Embryonic facial prominence (tissue), 1 donor: ENCODE data around the gene FANK1.
"Not testable (repeated sequence)": the region's sequence is repeated elsewhere in the genome, so short reads cannot be mapped to it uniquely, and the experiment has no call there.

Experiments used
- DNase-seq: peaks from one replicate; pipeline ENCODE4 v3.0.0-alpha.2; 2016; ENCODE audit errors: extremely low spot score

Gene FANK1

DNA sequence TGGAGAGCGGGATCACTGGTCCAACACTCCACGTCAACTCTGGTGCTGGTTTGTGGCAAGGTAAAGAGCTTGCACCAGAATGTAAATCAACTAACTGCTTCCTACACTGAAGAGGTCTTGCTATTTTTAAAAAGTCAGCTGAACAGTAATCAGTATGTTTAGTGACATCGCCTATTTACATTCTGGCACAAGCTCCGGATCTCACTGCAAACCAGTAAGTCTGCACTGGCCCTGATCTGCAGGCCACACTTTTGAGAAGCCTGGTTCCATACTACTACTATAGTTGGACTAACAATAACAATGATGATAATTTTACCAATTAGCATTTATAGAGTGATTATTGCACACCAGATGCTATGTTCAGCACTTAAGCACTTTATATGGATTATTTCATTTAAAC, 6.9 kb upstream of the FANK1 start:
- DNase-seq = not testable (repeated sequence)

DNA sequence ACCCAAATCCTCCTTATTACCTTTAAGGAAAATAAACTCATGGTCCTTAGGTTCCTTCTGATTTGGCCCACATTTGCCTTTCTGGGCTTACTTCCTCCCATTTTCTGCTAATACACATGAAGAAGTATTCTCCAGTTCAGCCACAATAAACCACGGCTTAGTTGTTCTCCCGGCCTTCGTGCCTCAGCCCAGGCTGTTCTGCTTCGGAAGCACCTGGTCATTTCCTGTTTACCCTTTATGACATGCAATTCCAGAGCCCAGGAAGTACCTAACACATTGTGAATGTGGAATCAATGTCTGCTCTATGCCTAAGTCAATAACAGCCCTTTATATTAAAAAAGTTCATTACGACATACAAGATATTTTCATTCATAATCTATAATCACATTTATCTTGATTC, 4.0 kb upstream of the FANK1 start:
- not testable (repeated sequence) for DNase-seq

DNA sequence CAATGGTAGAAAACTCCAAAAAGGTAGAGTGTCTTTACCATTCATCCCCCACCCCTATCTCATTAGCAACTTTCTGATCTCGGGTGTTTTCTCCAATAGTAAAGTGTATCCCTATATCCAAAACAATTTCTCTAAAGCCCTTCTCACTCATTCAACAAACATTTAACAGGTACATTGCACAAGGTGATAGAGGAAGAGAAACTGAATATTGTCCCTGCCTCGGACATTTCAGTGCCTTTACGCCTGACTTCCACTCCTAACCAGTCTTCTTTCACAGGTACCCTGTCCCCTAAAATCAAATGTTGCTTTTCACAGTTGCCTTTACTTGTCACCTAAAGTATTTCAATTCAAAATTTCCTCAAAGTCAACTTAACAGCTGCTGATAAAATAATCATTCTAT, 2.2 kb upstream of the FANK1 start:
- not testable (repeated sequence) for DNase-seq

DNA sequence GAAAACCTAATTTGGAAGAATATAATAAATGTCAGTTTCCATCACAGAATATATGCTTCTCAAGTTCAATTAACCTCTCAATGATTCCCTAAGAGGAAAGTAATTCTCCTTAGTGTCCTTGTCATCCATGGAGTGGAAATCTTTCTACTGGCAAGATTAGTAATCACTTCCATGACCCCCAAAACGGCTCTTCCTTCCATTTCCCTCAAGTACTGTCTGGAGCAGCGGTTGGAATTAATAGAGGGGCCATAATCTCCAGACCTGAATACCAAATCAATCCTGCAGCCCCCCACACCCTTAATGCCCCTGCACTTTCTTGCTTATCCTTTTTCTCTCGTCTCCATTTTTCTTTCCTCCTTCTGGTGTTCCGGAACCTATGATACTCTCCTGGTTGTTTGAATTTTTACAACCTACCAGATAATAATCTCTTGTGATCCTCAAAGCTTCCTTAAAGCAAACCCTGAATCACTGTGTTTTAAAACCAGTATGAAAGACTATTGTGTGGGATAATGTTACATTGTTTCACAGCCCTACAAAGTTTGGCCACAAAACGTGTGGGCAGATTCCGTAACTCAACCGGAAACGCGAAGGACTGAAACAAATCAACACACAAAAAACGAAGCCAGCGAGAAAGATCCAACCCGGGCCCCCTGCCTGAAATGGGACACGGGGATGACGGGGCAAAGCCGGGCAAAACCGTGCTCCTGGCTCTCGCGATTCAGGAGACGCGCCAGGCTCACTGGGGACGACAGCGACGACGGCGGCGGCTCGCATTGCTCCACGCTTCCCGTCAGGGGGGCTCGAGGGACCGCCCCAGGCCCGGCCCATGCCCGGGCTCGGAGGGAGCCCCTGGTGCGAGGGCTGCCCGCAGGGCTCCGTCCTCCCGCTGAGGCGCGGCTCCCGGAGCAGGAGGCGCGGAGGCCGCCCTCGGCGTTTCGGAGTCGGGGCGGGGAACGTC, 955 bp upstream of the FANK1 start:
- DNase-seq = not testable (repeated sequence)

DNA sequence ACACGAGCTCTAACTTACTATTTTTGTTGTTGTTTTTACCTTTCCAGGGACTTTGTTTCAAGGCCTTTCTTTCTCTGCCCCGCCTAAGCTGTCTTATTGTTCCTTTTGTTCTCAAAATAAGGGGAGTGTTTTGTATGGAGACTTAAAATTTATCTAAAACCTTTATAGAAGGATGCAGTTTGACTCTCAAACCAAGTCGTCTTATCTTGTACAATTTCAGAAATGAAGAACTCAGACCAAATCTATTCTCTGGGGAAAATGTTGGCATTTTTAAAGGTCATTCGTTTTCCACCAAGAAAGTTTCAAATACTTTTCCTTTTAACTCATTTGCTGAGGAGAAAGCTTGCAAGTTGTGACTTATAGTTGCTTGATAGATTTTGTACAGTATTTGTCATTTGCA, 953 bp downstream of the FANK1 start:
- not testable (repeated sequence) for DNase-seq

DNA sequence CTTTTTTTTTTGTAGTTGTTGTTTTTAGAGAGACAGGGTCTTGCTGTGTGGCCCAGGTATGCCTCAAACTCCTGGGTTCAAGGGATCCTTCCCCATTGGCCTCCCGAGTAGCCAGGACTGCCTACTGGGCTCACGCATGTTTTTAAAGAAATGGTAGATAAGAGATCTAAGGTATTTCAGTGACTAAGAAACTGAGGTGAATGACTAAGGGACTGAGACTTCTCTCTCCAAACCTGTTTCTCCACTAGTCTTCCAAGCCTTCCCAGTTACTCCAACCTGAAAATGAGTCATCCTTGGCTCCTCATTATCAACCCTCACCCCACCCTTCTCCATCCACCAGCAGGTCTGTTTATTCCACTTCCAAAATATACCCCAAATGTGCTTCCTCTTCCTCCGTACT, 4.6 kb downstream of the FANK1 start:
- not testable (repeated sequence) for DNase-seq

DNA sequence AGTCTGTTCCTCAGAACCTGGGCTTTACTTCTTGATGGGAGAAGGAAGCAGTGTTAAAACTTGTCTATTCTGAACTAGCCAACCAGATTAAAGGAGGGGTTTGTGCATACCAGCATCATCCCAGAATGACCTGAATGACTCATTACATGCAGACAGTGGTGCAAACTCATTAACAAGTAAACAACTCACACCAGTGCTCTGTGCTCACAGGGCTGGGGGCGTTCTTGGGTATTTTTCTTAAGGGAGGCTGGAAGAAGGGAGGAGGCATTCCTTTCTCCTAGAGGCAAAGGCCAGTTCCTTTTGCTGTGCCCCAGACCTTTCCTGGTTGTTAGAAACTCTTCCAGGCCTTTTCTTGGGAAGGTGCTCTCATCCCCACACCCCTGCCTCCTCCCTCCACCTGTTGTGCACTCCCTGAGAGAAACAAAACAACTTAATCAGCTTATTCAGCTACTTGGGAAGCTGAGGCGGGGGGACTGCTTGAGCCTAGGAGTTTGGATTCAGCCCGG, 6.8 kb downstream of the FANK1 start:
- not testable (repeated sequence) for DNase-seq

DNA sequence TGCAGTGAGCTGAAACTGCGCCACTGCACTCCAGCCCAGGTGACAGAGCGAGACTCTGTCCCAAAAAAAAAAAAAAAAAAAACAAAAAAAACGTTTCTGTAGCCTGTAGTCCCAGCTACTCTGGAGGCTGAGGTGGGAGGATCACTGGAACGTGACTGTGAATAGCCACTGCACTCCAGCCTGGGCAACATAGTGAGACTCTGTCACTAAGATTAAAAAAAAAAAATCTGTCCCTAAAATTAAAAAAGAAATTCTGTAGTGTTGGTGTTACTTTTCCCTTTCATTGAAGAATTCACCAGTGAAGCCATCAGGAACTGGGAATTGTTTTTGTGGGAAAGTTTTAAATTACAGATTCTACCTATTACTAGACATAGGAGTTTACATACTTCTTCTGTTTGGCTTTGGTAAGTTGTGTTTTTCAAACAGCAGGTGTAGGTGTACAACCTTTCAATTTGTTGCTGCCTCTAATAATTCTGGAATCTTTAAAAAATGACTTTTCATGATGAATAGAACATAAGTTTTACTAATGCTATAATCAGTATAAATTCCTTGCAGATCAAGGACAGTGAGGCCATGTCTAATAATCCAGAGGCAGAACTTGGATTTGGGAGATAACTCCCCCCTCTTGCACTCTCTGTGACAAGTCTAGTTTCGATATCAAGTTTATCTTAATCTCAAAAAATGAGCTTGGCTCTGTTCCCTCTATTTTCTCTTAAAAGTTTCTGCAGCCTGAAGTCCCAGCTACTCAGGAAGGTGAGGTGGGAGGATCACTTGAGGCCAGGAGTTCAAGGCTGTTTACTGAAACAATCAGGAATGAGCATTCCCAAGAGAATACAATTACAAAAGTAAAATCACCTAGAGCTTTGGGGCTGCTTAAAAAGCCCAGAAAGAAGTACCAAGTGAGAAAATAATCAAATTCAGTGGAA, 9.0 kb downstream of the FANK1 start:
- not testable (repeated sequence) for DNase-seq

DNA sequence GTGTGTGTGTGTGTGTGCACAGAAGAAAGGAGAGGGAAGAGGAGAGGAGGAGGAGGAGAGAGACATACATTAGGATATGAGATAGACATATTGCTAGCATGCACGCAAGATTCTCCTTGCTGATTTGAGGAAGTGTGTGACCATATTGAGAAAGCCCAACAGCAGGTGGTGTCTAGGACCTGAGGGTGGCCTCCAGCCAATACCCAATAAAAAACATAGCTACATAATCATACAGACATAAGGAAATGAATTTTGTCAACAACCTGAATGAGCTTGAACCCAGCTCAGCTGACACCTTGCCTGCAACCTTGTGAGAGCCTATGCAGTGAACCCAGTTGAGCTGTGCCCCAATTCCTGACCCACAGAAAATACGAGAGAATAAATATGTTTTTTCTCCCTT, 11.2 kb downstream of the FANK1 start:
- DNase-seq = not testable (repeated sequence)

DNA sequence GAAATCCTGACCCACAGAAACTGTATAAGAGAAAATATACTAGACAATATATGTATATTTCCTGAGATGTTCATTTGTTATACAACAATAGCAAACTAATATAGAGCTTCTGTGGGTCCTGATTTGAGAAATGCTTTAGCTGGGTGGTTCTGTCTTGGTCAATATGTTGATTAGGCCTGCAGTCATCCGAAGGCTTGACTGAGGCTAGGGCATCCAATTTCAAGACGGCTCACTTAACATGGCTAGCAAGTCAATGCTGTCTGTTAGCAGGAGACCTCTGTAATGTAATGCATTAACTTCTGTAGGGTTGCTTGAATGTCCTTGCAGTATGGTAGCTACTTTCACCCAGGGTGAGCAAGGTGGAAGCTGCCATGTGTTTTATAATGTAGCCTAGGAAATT, 12.4 kb downstream of the FANK1 start:
- DNase-seq = not testable (repeated sequence)

DNA sequence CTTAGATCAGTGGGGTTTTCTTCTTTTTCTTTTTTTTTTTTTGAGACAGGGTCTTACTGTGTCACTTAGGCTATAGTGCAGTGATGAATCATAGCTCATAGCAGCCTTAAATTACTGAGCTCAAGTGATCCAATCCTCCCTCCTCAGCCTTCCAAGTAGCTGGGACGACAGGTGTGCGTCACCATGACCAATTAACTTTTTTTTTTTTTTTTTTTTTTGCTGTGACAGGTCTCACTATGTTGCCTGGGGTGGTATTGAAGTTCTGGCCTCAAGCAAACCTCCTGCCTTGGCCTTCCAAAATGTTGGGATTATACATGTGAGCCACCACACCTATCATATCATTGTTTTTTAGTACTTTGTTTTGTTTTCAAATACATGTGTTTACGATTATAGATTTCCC, 13.1 kb downstream of the FANK1 start:
- DNase-seq = not testable (repeated sequence)

DNA sequence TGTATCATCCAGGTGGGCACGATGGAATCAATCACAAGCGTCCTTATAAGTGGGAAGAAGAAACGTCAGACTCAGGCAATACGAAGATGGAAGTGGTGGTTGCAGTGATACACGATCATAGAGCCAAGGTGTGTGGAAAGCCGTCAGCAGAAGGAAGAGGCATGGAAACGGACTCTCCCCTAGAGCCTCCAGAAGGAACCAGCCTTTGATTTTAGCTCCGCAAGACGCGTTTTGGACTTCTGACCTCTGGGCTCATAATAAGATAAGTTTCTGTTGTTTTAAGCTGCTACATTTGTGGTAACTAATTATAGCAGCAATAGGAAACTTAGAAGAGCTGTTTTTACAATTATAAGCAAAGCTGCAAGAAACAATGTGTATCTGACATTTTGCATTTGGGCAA, 14.8 kb downstream of the FANK1 start:
- DNase-seq = no peak

DNA sequence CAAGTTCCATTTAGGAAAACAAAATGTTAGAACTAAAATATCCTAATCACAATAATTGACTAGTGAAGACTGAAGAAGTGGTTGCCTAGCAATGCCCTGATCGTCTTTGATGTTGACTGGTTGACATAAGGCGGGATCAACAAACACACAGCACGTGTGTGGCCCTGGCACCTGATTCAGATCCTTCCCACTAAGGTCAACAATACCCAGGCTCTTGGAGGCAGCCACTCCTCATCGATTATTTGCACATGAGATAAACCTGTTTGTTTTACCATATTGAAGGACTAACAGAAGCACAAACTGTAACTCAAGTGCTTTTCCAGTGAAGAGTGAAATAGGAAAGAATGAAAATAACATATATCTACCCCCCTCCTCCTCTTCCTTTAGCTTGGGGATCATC, 15.6 kb downstream of the FANK1 start:
- DNase-seq = no peak

DNA sequence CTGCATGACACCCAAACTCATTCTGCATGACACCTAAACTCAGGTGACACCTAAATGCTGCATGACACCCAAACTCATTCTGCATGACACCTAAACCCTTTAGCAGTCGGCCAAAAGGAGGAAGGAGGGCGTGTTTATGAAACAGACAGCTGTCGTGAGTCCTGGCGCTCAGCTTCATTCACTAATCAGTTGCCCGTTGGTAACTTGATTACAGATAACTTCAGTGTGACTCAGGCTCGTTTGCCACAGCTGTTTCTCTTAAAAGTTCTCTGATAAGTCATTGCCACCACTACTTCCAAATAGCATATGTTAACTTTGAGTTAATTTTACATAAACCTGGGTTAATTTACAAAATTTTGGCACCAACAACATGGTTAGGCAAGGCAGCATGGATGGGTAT, 16.9 kb downstream of the FANK1 start:
- DNase-seq = not testable (repeated sequence)

DNA sequence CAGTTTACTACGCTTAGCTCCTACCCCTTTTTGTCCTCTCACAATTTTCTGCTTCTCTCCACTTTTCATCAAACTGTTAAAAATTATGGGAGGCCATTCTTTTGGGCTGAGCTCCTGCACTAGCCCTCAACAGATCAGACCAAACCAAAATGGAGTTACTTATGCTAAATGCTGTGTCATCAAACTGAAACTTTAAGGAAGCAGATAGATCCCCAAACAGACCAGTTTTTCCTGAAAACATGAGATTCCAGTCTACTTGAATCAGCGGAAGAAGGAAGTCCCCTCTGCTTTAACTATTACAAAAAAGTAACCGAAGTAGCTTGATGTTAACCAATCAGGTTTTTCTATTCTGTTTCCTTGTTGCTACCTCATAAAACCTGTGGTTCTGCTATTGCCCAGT, 20.6 kb downstream of the FANK1 start:
- no peak for DNase-seq

DNA sequence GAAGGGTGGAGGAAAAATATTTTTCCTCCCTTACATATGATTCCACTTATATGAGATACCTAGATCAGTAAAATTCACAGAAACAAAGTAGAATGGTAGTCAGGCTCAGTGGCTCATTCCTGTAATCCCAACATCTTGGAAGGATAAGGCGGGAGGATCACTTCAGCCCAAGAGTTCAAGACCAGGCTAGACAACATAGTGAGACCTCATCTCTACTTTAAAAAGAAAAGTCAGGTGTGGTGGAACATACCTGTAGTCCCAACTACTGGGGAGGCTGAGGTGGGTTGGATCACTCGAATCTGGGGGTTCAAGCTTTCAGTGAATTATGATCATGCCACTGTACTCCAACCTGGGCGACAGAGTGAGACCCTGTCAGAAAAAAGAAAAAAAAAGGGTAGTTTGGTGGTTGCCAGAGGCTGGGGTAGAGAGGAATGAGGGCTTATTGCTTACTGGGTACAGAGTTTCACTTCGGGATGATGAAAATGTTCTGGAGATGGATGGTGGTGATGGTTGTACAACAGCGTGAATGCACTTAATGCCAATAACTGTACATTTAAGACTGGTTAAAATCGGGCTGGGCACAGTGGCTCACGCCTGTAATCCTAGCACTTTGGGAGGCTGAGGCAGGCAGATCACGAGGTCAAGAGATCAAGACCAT, 21.5 kb downstream of the FANK1 start:
- DNase-seq = not testable (repeated sequence)

DNA sequence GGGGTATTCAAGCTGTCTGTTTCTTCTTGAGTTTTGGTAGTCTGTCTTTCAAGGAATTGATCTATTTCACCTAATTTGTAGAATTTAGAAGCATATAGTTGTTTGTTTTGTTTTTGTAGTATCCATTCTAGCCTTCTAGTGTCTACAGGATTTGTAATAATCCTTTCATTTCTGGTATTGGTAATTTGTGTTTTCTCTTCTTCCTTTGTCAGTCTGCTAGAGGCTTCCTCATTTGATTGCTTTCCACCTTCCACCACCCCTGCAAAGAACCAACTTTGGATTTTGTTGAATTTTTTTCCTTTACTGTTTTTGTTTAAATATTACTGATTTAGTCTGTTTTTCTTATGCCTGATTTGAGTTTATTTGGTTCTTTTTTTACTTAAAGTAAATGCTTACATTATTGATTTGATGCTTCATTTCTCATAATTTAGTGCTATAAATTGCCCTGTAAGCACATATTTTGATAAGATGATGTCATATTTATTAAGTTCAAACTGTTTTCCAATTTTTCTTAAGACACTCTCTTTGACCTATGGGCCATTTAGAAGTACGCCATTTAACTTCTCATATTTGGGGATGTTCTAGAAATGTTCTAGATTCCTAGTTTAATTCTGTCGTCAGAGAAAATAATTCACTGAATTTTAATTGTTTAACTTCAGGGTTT, 25.4 kb downstream of the FANK1 start:
- DNase-seq = not testable (repeated sequence)

DNA sequence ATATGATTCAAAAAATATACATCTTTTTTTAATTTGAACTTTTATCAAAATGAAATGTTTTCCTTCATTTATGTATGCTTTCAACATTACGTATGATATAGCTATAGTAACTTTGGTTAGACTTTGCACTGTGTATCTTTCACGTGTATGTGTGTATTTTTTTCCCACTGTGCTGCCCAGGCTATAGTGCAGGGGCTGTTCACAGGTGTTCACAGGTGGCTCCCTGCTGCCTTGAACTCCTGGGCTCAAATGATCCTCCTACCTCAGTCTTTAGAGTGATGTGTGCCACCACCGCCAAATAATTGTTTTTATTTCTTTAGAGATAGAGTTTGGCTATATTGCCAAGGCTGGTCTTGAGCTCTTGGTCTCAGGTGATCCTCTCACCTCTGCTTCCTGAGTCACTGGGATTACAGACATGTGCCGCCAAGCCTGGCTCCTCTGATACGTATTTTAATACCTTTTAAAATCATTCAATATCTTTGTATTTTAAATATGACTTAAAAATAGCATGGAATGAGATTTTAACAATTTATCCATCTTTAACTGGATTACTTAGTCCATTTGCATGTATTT, 29.0 kb downstream of the FANK1 start:
- no peak for DNase-seq

DNA sequence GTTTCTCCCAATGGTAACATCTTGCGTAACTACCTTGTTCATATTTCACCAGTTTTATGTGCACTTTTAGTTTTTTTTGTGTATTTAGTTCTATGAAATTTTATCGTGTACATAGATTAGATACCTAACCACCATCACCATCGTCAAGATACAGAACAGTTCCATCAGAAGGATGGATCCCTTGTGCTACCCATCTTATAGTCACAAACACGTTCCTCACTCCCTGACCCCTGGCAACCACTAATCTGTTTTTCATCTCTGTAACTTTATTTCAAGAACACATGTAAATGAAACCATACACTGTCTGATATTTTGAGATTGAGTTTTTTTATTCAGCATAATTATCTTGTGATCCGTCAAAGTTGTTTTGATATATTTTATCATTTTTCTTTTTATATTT, 29.9 kb downstream of the FANK1 start:
- no peak for DNase-seq

DNA sequence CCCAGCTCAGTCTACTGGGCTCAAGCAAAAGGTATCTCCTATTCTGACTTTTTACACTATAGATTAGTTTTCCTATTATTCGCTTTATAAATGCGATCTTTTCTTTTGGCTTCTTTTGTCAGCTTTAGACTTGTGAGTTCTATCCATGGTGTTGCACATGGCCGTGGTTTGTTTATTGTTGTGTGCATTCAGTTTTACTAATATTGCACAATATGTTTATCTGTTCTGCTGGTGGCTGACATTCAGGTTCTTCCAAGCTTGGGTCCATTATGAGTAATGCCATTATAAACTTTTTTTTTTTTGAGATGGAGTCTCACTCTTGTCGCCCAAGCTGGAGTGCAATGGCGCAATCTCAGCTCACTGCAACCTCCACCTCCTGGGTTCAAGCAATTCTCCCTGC, 30.9 kb downstream of the FANK1 start:
- DNase-seq = not testable (repeated sequence)
